ENCODE data around the gene NPIPA7. TPM values are rescaled to one million over a fixed set of nuclear protein-coding genes. Genes with fewer than 3 reads are reported as not detected.

NPIPA7 gene
- total RNA-seq = 4.9 TPM

GRCh38 chr16:16378840-16379239, at the start of gene NPIPA7:
TSS of gene NPIPA7 (plus strand) at chr16:16379140. CDS start at chr16:16379245, 105 bp downstream.

Small RNA genes within 50 kb of the gene (small RNA-seq; reads per million reads assigned to genes)
- gene AC138969.3 (ENCODE audit: low replicate concordance) (not detected), gene MIR6511A3 (ENCODE audit: low replicate concordance) (not detected), gene MIR6770-2 (ENCODE audit: low replicate concordance) (not detected)

Other genes with a start within 250 kb of the NPIPA7 start
- 23.2 TPM for gene ABCC6, start 155.6 kb upstream of the NPIPA7 start, total RNA-seq
- gene NOMO3, start 146.6 kb upstream of the NPIPA7 start, total RNA-seq = 41.2 TPM

Measured in metanephros (tissue), 2 donors.